ENCODE results near the gene ERG.

DNA sequence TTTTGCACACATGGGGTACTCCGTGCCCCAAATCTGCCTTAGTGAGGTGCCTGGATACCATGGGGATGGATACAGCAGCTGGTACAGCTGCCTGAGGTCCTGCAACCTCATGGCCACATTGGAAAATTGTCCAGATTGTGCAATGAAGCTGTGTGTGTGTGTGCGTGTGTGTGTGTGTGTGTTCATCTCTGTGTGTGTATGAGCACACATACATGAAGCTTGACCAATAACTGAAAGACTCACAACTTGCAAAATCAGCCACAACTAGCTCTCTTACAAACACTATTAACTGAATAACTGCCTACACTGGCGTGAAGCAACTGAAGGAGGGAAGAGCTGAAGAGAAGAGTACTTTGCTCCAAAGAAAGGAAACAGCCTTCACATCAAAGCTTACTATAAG lies 78.1 kb downstream of the ERG start:
- no peak for TF ChIP-seq ZBTB8A (CRISPR knock-in tag; IDR thresholded peaks at IDR 0.05; ENCODE audit: borderline replicate concordance, low read depth)
- no peak for TF ChIP-seq ZGPAT (CRISPR knock-in tag; IDR thresholded peaks at IDR 0.05)

Data from HepG2 (cell line).